Panc1 (cell line): ENCODE measurements around the gene AGBL3. TPM values are rescaled to one million over a fixed set of nuclear protein-coding genes. Genes with fewer than 3 reads are reported as not detected.

Source experiments
- ATAC-seq: fragments of 200-7000 bp; cut with Tn5 transposase; 2 replicates; pipeline ENCODE4 v1.9.1; 2020; ENCODE audit warnings: mild to moderate bottlenecking, moderate library complexity
- BruUV-seq: library from RNA; stranded (reverse); fragments of 400-500 nt; replicated peaks from 2 replicates; lab custom pipeline; 2021; lab: Mats Ljungman, UMichigan
- CTCF ChIA-PET: fragments of 300-600 bp; sonication (Branson Sonifier 250); formaldehyde crosslinking; loops from one replicate; lab custom pipeline; 2022; ENCODE audit warnings: antibody characterized with exemption; lab: Charles Lee
- POLR2A ChIA-PET: fragments of 300-600 bp; sonication (Branson Sonifier 250); formaldehyde crosslinking; loops from one replicate; lab custom pipeline; 2022; ENCODE audit warnings: antibody characterized with exemption; lab: Charles Lee
- DNase-seq: peaks from one replicate; pipeline ENCODE4 v3.0.0-alpha.2; 2010; ENCODE audit warnings: low read depth, low spot score
- H3K27ac ChIP-seq: 2 replicates; pipeline ENCODE4 v1.5.1; 2011; ENCODE audit warnings: mild to moderate bottlenecking, low read length, inconsistent platforms
- H3K27me3 ChIP-seq: fragments of 200-500 bp; sonication (Bioruptor generic); 2 replicates; pipeline ENCODE4 v1.6.0; 2014; ENCODE audit warnings: low read length, inconsistent platforms; ENCODE audit not compliant: control insufficient read depth, insufficient read depth
- H3K36me3 ChIP-seq: fragments of 200-500 bp; sonication (Bioruptor generic); 2 replicates; pipeline ENCODE4 v1.5.1; 2014; ENCODE audit warnings: inconsistent platforms, mild to moderate bottlenecking, low read length, moderate library complexity; ENCODE audit not compliant: control insufficient read depth, insufficient read depth
- H3K4me1 ChIP-seq: 2 replicates; pipeline ENCODE4 v1.5.1; 2011; ENCODE audit warnings: inconsistent platforms, mild to moderate bottlenecking, low read length, moderate library complexity; ENCODE audit not compliant: control insufficient read depth, insufficient read depth
- H3K4me3 ChIP-seq, 2 experiments: 2 replicates each; pipeline ENCODE4 v1.5.1; 2011 to 2012; ENCODE audit warnings: low read depth in 2 of 2, low read length in 2 of 2, mild to moderate bottlenecking in 2 of 2, inconsistent platforms in 1 of 2, moderate library complexity in 1 of 2
- H3K9me3 ChIP-seq: fragments of 200-500 bp; sonication (Bioruptor generic); 2 replicates; pipeline ENCODE4 v1.5.1; 2014; ENCODE audit warnings: low read depth, mild to moderate bottlenecking, inconsistent platforms, low read length, moderate library complexity; ENCODE audit not compliant: control insufficient read depth, insufficient read depth
- CTCF ChIP-seq: fragments of 450-650 bp; IDR thresholded peaks from 2 replicates; pipeline ENCODE4 v1.5.1; 2017; ENCODE audit warnings: mild to moderate bottlenecking
- POLR2AphosphoS5 ChIP-seq: IDR thresholded peaks from 2 replicates; pipeline ENCODE4 v1.6.1; 2012; ENCODE audit warnings: mild to moderate bottlenecking, low read depth, low read length, moderate library complexity
- REST ChIP-seq, 2 experiments: IDR thresholded peaks; 2 replicates each; pipeline ENCODE4 v1.6.1; 2011 to 2012; ENCODE audit warnings: low read depth in 2 of 2, control low read depth in 1 of 2, low read length in 1 of 2, mild to moderate bottlenecking in 1 of 2, moderate library complexity in 1 of 2; ENCODE audit not compliant: insufficient read depth in 1 of 2
- SIN3A ChIP-seq: IDR thresholded peaks from 2 replicates; pipeline ENCODE4 v1.6.1; 2012; ENCODE audit warnings: low read depth, mild to moderate bottlenecking, low read length, moderate library complexity, borderline replicate concordance; ENCODE audit not compliant: insufficient read depth
- TCF7L2 ChIP-seq: IDR thresholded peaks from 2 replicates; pipeline ENCODE4 v1.6.1; 2011; ENCODE audit warnings: mild to moderate bottlenecking, low read depth, low read length, inconsistent platforms
- in situ Hi-C: cut with HindIII; loops from 2 replicates; pipeline ENCODE4 v1.10.0; 2016; ENCODE audit warnings: low sequenced_read_pairs, low pct_unique_long_range_greater_than_20kb
- intact Hi-C: fragments of 100-400 bp; cut with micrococcal nuclease; formaldehyde crosslinking; loops from one replicate; pipeline ENCODE4 v1.10.0; 2022; ENCODE audit not compliant: unreplicated experiment
- total RNA-seq: library from RNA; stranded (reverse); gene quantifications from one replicate; pipeline ENCODE4 v1.2.1, GENCODE V29; 2021; ENCODE audit not compliant: unreplicated experiment

Gene AGBL3
- total RNA-seq, 1 experiment from 2014 or later, result 2.5 TPM

- H3K4me3 ChIP-seq, result no peak overlapping the region
- ChIA-PET CTCF (interaction anchor here (1.4 kb wide), 1 partner anchor 311 kb away, joined by 4 read pairs; no protein-coding TSS in a partner anchor), POLR2A (no interaction called here)
- in situ Hi-C loops, result no loop called here
- ATAC-seq (peak; percentile 84), DNase-seq (peak; percentile 52)
- H3K27me3 ChIP-seq, result no peaks in the 10 kb centered on the region
- H3K4me1 ChIP-seq, result no peaks in the 10 kb centered on the region
- intact Hi-C loops, result loop anchor here (2.0 to 5.0 kb wide), 2 partner anchors 257 to 311 kb away; no protein-coding TSS in a partner anchor
- BruUV-seq, result no TSS peak
- no peaks in the 10 kb centered on the region for H3K36me3 ChIP-seq
- H3K9me3 ChIP-seq, result no peaks in the 10 kb centered on the region
- TF ChIP-seq SIN3A (no peak), POLR2AphosphoS5 (no peak), CTCF (peak; percentile 67; the same call in 1 of the 2 replicates), TCF7L2 (no peak)
- no peak overlapping the region for H3K27ac ChIP-seq
These were observed 42.4 kb upstream of the AGBL3 start for GRCh38 chr7:134943785-134944400.

DNA sequence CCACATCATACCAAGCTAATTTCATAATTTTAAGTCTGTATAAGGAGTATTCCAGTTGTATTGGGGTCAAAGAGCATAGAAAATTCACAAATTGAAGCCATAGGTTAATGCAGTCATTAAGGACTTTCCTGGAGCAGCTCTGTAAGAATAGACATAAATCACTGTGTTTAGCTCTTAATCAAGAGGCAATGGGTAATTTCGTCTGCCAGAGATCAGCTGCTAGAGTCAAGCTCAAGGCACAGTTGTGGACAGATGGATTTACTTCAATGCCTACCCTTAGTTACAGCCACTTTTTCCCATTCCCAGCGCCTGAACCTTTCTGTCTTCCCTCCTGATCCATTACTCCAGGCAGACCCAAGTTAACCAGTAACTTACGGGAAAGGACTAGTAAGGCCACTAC is 40.6 kb upstream of the AGBL3 start:
- intact Hi-C loops, result loop anchor here (2.0 kb wide), 1 partner anchor 313 kb away; no protein-coding TSS in a partner anchor
- ATAC-seq (no peak), DNase-seq (no peak)
- Histone ChIP-seq H3K4me3 (no peak overlapping the region), H3K36me3 (no peaks in the 10 kb centered on the region), H3K27ac (no peak overlapping the region), H3K27me3 (no peaks in the 10 kb centered on the region), H3K9me3 (no peaks in the 10 kb centered on the region), H3K4me1 (no peaks in the 10 kb centered on the region)
- TF ChIP-seq POLR2AphosphoS5 (no peak), TCF7L2 (no peak), REST (IDR thresholded peaks at IDR 0.05; ENCODE audit: insufficient read depth in 1 of 2, low read depth in 2 of 2, low read length in 1 of 2) (no peak), SIN3A (no peak)
- ChIA-PET CTCF (interaction anchor here (0.5 kb wide), 1 partner anchor 259 kb away, joined by 6 read pairs; no protein-coding TSS in a partner anchor), POLR2A (no interaction called here)
- BruUV-seq, result no TSS peak
- in situ Hi-C loops, result no loop called here

DNA sequence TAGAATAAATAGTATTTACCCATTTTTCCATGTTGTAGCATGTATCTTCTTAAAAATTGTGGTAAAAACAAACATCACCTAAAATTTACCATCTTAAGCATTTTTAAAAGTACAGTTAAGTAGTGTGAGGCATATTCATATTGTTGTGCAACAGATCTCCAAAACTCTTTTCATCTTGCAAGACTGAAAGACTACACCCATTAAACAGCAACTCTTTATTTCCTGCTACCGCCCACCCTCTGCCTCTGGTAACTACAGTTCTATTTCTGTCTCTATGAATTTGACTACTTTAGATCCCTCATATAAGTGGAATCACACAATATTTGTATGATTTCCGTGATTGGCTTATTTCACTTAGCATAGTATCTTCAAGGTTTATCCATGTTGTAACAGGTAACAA is 40.0 kb upstream of the AGBL3 start:
- Histone ChIP-seq H3K36me3 (no peaks in the 10 kb centered on the region), H3K4me1 (no peaks in the 10 kb centered on the region), H3K27ac (no peak overlapping the region), H3K9me3 (no peaks in the 10 kb centered on the region), H3K4me3 (no peak overlapping the region), H3K27me3 (no peaks in the 10 kb centered on the region)
- ChIA-PET POLR2A (no interaction called here), CTCF (no interaction called here)
- ATAC-seq (no peak), DNase-seq (no peak)
- intact Hi-C loops (no loop called here), in situ Hi-C loops (no loop called here)
- no peak for TF ChIP-seq SIN3A
- no peak for TF ChIP-seq REST (IDR thresholded peaks at IDR 0.05; ENCODE audit: insufficient read depth in 1 of 2, low read depth in 2 of 2, low read length in 1 of 2)
- no peak for TF ChIP-seq POLR2AphosphoS5
- TF ChIP-seq CTCF, result no peak
- TF ChIP-seq TCF7L2, result no peak
- BruUV-seq, result no TSS peak
